GM12878 (cell line): Measurements from ENCODE around the gene CMTM1. TPM values are rescaled to one million over a fixed set of nuclear protein-coding genes. Genes with fewer than 3 reads are reported as not detected.

Source experiments
- ATAC-seq: fragments of 200-7000 bp; cut with Tn5 transposase; 3 replicates; pipeline ENCODE4 v1.9.1; 2020; ENCODE audit warnings: mild to moderate bottlenecking, moderate library complexity
- BruUV-seq: library from RNA; stranded (reverse); fragments of 400-500 nt; replicated peaks from 2 replicates; lab custom pipeline; 2021; lab: Mats Ljungman, UMichigan
- CTCF ChIA-PET: fragments of 300-600 bp; sonication (Branson Sonifier 250); formaldehyde crosslinking; extraction: SDS; loops from one replicate; lab custom pipeline; 2021; ENCODE audit warnings: inconsistent platforms; lab: Yijun Ruan, JAX
- POLR2A ChIA-PET: fragments of 350-600 bp; formaldehyde crosslinking; extraction: SDS; loops from one replicate; lab custom pipeline; 2021; ENCODE audit warnings: inconsistent platforms; lab: Charles Lee
- RAD21 ChIA-PET: fragments of 300-600 bp; sonication (Branson Sonifier 250); formaldehyde crosslinking; loops from one replicate; lab custom pipeline; 2023; ENCODE audit warnings: antibody characterized with exemption; ENCODE audit not compliant: unreplicated experiment; lab: Charles Lee
- SMC1A ChIA-PET: fragments of 300-600 bp; sonication (Branson Sonifier 250); formaldehyde crosslinking; loops from one replicate; lab custom pipeline; 2023; ENCODE audit not compliant: unreplicated experiment, uncharacterized antibody; lab: Charles Lee
- DNase-seq: peaks from one replicate; pipeline ENCODE4 v3.0.0-alpha.2; 2011; ENCODE audit warnings: low read depth, low spot score
- FAIRE-seq: peaks from 3 replicates; lab custom pipeline; 2011; peaks lifted over from hg19 to GRCh38; lab: Jason Lieb, UNC
- H2AFZ ChIP-seq: 2 replicates; pipeline ENCODE4 v1.6.0; 2011; ENCODE audit warnings: low read depth, low read length, control low read depth; ENCODE audit not compliant: control insufficient read depth
- H3K27ac ChIP-seq: 2 replicates; pipeline ENCODE4 v1.5.1; 2011; ENCODE audit warnings: control low read depth; ENCODE audit not compliant: control insufficient read depth, insufficient read depth
- H3K27me3 ChIP-seq, 2 experiments: replicated peaks in 1 of 2; 2 replicates each; pipeline versions ENCODE4 v1.6.0 to v1.6.1; 2011; ENCODE audit warnings: low read length in 1 of 2; ENCODE audit not compliant: control insufficient read depth in 2 of 2, insufficient read depth in 2 of 2
- H3K36me3 ChIP-seq, 2 experiments: 2 replicates each; pipeline ENCODE4 v1.5.1; 2011; ENCODE audit warnings: low read length in 1 of 2; ENCODE audit not compliant: control insufficient read depth in 2 of 2, insufficient read depth in 2 of 2
- H3K4me1 ChIP-seq: 2 replicates; pipeline ENCODE4 v1.6.1; 2011; ENCODE audit warnings: mild to moderate bottlenecking, low read length, moderate library complexity, mixed read lengths; ENCODE audit not compliant: control insufficient read depth, insufficient read depth
- H3K4me2 ChIP-seq: 2 replicates; pipeline ENCODE4 v1.6.0; 2011; ENCODE audit warnings: control low read depth; ENCODE audit not compliant: control insufficient read depth, insufficient read depth
- H3K4me3 ChIP-seq: fragments of 200-600 bp; sonication (generic); 2 replicates; pipeline ENCODE4 v1.5.1; 2016
- H3K79me2 ChIP-seq: 2 replicates; pipeline ENCODE4 v1.6.0; 2011; ENCODE audit warnings: low read length; ENCODE audit not compliant: control insufficient read depth, insufficient read depth
- H3K9ac ChIP-seq: 2 replicates; pipeline ENCODE4 v1.8.0; 2011; ENCODE audit warnings: low read length, control low read depth, mixed read lengths; ENCODE audit not compliant: control insufficient read depth, insufficient read depth
- H3K9me3 ChIP-seq: replicated peaks from 3 replicates; pipeline ENCODE4 v1.5.1; 2011; ENCODE audit warnings: mild to moderate bottlenecking, low read length; ENCODE audit not compliant: control insufficient read depth, insufficient read depth
- H4K20me1 ChIP-seq: 2 replicates; pipeline ENCODE4 v1.6.0; 2011; ENCODE audit not compliant: control insufficient read depth, insufficient read depth
- ASH2L ChIP-seq: fragments of 300-600, 200-600 bp; sonication (generic); IDR thresholded peaks from 2 replicates; pipeline ENCODE4 v1.6.1; 2017; ENCODE audit warnings: low read depth, mild to moderate bottlenecking, borderline replicate concordance
- BMI1 ChIP-seq: fragments of 450-650 bp; IDR thresholded peaks from 2 replicates; pipeline ENCODE4 v1.6.1; 2016; ENCODE audit warnings: mild to moderate bottlenecking, moderate library complexity, borderline replicate concordance
- ETV6 ChIP-seq, 2 experiments: fragments of 450-650 bp in 1 of 2; IDR thresholded peaks in 1 of 2; conservative IDR thresholded peaks in 1 of 2; 2 replicates each; pipeline ENCODE4 v1.6.1; 2014; ENCODE audit warnings: antibody characterized with exemption in 1 of 2, borderline replicate concordance in 1 of 2, low read depth in 1 of 2, mild to moderate bottlenecking in 1 of 2, moderate library complexity in 1 of 2
- JUNB ChIP-seq: IDR thresholded peaks from 2 replicates; pipeline ENCODE4 v1.6.1; 2016; ENCODE audit warnings: antibody characterized with exemption, mild to moderate bottlenecking
- MEF2A ChIP-seq: IDR thresholded peaks from 2 replicates; pipeline ENCODE4 v1.6.1; 2011; ENCODE audit warnings: low read depth, mild to moderate bottlenecking, low read length, moderate library complexity; ENCODE audit not compliant: insufficient read depth
- MEF2B ChIP-seq: fragments of 450-650 bp; IDR thresholded peaks from 2 replicates; pipeline ENCODE4 v1.6.1; 2018; ENCODE audit warnings: mild to moderate bottlenecking, moderate library complexity; ENCODE audit not compliant: partially characterized antibody, poor library complexity, severe bottlenecking
- NFIC ChIP-seq: IDR thresholded peaks from 2 replicates; pipeline ENCODE4 v1.6.1; 2012; ENCODE audit warnings: low read depth, mild to moderate bottlenecking, inconsistent platforms, low read length, moderate library complexity
- POLR2AphosphoS2 ChIP-seq: IDR thresholded peaks from 2 replicates; pipeline ENCODE4 v1.6.1; 2011; ENCODE audit warnings: low read depth, mild to moderate bottlenecking, low read length, improper control_type of control experiment, moderate library complexity
- SMAD1 ChIP-seq: fragments of 450-650 bp; IDR thresholded peaks from 2 replicates; pipeline ENCODE4 v1.6.1; 2018; ENCODE audit warnings: mild to moderate bottlenecking, low read depth; ENCODE audit not compliant: partially characterized antibody
- YBX1 ChIP-seq: fragments of 450-650 bp; IDR thresholded peaks from 2 replicates; pipeline ENCODE4 v1.6.1; 2016; ENCODE audit warnings: antibody characterized with exemption
- ZNF24 ChIP-seq: fragments of 450-650 bp; IDR thresholded peaks from 2 replicates; pipeline ENCODE4 v1.6.1; 2017; ENCODE audit warnings: antibody characterized with exemption, mild to moderate bottlenecking
- WGBS: methylation state at CpG from one replicate; pipeline ENCODE4 v1.1.6; 2016; ENCODE audit warnings: low lambda C conversion rate; ENCODE audit not compliant: insufficient replicate concordance, insufficient coverage; ENCODE audit errors: missing lambda C conversion rate; 5-methylcytosine and 5-hydroxymethylcytosine counted together
- in situ Hi-C: fragments of 300-500 bp; cut with MboI; formaldehyde crosslinking; loops from 9 replicates; pipeline ENCODE4 v1.14.3; 2018; ENCODE audit warnings: mixed read lengths
- intact Hi-C: fragments of 100-400 bp; cut with micrococcal nuclease; formaldehyde crosslinking; loops from one replicate; pipeline ENCODE4 v1.14.2; 2022; ENCODE audit not compliant: unreplicated experiment
- polyA plus RNA-seq, 11 experiments: library from polyadenylated mRNA; depleted of rRNA in 4 of 11; unstranded in 6 of 11; stranded (reverse) in 5 of 11; fragments of >200 nt; fragmentation: Nextera tagmentation in 4 of 11; fragmentation: Illumina TruSeq in 1 of 11; extraction: Ambion mirVana in 4 of 11; extraction: Trizol in 1 of 11; gene quantifications; 1 replicate in 1 of 11; 2 replicates in 10 of 11; pipeline versions ENCODE4 v1.2.1 to v1.2.3, GENCODE V29; 2011 to 2016; ENCODE audit warnings: inconsistent platforms in 2 of 11, missing spikeins in 2 of 11, low read depth in 1 of 11
- total RNA-seq, 4 experiments: library from RNA; depleted of rRNA in 3 of 4; stranded (reverse); fragments of >200 nt in 3 of 4; fragmentation: Illumina TruSeq in 1 of 4; extraction: Trizol in 1 of 4; gene quantifications; 2 replicates each; pipeline versions ENCODE4 v1.2.1 to v1.2.3, GENCODE V29; 2013 to 2021
- TF ChIP-seq, protein P1 (sequence below): fragments of 450-650 bp; formaldehyde crosslinking; IDR thresholded peaks from 2 replicates; pipeline ENCODE4 v1.5.0; 2022; ENCODE audit warnings: mild to moderate bottlenecking, missing genetic modification characterization
- TF ChIP-seq, protein P2 (sequence below): fragments of 450-650 bp; IDR thresholded peaks from 2 replicates; pipeline ENCODE4 v1.6.1; 2017; ENCODE audit warnings: mild to moderate bottlenecking, moderate library complexity

Gene CMTM1
- total and polyA plus RNA-seq, 10 of the 15 experiments (the other 5 are each of a cell fraction or from before 2014, with no cell fraction given) = 0.09 to 3.0 (median 1.4) TPM; not detected in 2

DNA sequence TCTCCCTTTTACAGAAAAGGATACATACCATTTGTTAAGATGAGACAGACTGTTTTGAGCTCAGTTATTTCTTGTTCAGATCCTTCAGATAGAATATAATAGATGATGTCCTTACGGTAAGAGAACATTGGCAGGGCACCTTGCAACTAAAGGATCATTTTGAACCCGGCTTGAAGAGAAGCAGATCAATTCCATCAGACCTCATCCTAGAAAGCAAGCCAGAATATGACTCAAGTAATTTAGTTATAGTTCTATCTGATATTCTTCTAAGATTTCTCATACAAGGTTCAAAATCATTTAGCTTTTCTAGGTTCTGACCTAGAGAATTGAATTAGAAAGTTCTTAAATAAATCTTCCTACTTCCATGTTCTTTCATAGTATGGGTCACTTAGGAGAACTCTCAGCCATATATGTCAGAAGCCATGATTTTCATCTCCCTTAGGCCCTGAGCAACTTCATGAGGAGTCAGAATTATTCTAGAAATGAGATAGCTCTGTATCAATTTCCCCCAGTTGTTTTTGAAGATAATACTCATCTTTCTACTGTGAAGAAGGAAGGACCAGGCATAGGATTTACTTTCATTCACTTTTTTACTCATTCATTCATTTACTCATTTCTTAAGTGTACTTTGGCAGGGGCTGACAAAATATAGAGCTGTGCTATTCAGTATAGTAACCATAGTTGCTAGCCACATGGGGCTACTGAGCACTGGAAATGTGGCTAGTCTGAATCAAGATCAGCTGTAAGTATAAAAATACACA is 2.5 kb upstream of the CMTM1 start:
- intact Hi-C loops (no loop called here), in situ Hi-C loops (no loop called here)
- POLR2A ChIA-PET = interaction anchor here (0.5 to 3.8 kb wide), 11 partner anchors 8 to 83 kb away, joined by 3 to 24 read pairs (median 3); partner anchors contain the start of genes CKLF and TK2
- no TSS peak for BruUV-seq
- no peaks in the 10 kb centered on the region for H3K4me1 ChIP-seq
- H4K20me1 ChIP-seq = no peaks in the 10 kb centered on the region
- no peak for DNase-seq
- SMC1A ChIA-PET = interaction anchor here (0.6 to 3.9 kb wide), 25 partner anchors 9 to 307 kb away, joined by 3 to 25 read pairs (median 4); partner anchors contain the start of gene CKLF
- no peak overlapping the region for H3K4me2 ChIP-seq
- no peak for FAIRE-seq
- peaks cover 2 to 4% of the 10 kb centered on the region in 2 experiments; a peak in 2 of 4 replicates for H3K36me3 ChIP-seq
- no peak overlapping the region for H2AFZ ChIP-seq
- CTCF ChIA-PET = interaction anchor here (0.8 to 4.6 kb wide), 29 partner anchors 8 to 304 kb away, joined by 3 to 47 read pairs (median 4); partner anchors contain the start of genes CKLF, CMTM3, NAE1 and TK2
- H3K27me3 ChIP-seq = no peaks in the 10 kb centered on the region
- H3K27ac ChIP-seq = no peak overlapping the region
- RAD21 ChIA-PET = interaction anchor here (1.0 to 3.5 kb wide), 15 partner anchors 11 to 187 kb away, joined by 3 to 27 read pairs (median 4); partner anchors contain the start of genes CKLF and DYNC1LI2
- H3K79me2 ChIP-seq = no peaks in the 10 kb centered on the region
- H3K4me3 ChIP-seq = no peak overlapping the region
- 98% methylated on average over 2 of the region's 2 CpGs for WGBS
- H3K9ac ChIP-seq = no peak overlapping the region
- ATAC-seq = peak; percentile 61
- H3K9me3 ChIP-seq = no peaks in the 10 kb centered on the region
- TF ChIP-seq, protein P1, sequence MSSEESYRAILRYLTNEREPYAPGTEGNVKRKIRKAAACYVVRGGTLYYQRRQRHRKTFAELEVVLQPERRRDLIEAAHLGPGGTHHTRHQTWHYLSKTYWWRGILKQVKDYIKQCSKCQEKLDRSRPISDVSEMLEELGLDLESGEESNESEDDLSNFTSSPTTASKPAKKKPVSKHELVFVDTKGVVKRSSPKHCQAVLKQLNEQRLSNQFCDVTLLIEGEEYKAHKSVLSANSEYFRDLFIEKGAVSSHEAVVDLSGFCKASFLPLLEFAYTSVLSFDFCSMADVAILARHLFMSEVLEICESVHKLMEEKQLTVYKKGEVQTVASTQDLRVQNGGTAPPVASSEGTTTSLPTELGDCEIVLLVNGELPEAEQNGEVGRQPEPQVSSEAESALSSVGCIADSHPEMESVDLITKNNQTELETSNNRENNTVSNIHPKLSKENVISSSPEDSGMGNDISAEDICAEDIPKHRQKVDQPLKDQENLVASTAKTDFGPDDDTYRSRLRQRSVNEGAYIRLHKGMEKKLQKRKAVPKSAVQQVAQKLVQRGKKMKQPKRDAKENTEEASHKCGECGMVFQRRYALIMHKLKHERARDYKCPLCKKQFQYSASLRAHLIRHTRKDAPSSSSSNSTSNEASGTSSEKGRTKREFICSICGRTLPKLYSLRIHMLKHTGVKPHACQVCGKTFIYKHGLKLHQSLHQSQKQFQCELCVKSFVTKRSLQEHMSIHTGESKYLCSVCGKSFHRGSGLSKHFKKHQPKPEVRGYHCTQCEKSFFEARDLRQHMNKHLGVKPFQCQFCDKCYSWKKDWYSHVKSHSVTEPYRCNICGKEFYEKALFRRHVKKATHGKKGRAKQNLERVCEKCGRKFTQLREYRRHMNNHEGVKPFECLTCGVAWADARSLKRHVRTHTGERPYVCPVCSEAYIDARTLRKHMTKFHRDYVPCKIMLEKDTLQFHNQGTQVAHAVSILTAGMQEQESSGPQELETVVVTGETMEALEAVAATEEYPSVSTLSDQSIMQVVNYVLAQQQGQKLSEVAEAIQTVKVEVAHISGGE (CRISPR knock-in tag) = no peak
- 0 out of 2 replicates have a peak, but pooled peaks have one; percentile 34 for TF ChIP-seq NFIC
- TF ChIP-seq, protein P2, sequence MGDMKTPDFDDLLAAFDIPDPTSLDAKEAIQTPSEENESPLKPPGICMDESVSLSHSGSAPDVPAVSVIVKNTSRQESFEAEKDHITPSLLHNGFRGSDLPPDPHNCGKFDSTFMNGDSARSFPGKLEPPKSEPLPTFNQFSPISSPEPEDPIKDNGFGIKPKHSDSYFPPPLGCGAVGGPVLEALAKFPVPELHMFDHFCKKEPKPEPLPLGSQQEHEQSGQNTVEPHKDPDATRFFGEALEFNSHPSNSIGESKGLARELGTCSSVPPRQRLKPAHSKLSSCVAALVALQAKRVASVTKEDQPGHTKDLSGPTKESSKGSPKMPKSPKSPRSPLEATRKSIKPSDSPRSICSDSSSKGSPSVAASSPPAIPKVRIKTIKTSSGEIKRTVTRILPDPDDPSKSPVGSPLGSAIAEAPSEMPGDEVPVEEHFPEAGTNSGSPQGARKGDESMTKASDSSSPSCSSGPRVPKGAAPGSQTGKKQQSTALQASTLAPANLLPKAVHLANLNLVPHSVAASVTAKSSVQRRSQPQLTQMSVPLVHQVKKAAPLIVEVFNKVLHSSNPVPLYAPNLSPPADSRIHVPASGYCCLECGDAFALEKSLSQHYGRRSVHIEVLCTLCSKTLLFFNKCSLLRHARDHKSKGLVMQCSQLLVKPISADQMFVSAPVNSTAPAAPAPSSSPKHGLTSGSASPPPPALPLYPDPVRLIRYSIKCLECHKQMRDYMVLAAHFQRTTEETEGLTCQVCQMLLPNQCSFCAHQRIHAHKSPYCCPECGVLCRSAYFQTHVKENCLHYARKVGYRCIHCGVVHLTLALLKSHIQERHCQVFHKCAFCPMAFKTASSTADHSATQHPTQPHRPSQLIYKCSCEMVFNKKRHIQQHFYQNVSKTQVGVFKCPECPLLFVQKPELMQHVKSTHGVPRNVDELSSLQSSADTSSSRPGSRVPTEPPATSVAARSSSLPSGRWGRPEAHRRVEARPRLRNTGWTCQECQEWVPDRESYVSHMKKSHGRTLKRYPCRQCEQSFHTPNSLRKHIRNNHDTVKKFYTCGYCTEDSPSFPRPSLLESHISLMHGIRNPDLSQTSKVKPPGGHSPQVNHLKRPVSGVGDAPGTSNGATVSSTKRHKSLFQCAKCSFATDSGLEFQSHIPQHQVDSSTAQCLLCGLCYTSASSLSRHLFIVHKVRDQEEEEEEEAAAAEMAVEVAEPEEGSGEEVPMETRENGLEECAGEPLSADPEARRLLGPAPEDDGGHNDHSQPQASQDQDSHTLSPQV = no peak
- peak; percentile 66 for TF ChIP-seq JUNB
- peak in 1 of 2 experiments; percentile 20; a peak in 1 of 4 replicates for TF ChIP-seq ETV6 (conservative IDR thresholded peaks at IDR 0.05 in 1 of 2, IDR thresholded peaks at IDR 0.05 in 1 of 2; ENCODE audit: borderline replicate concordance in 1 of 2, low read depth in 1 of 2)
- TF ChIP-seq ZNF24 = peak; percentile 49; the same call in 1 of the 2 replicates
- no peak for TF ChIP-seq BMI1
- no peak for TF ChIP-seq POLR2AphosphoS2
- TF ChIP-seq ASH2L = no peak
- TF ChIP-seq YBX1 = no peak
- no peak for TF ChIP-seq MEF2B
- no peak for TF ChIP-seq SMAD1
- TF ChIP-seq MEF2A = no peak
